Esophagus muscularis mucosa (tissue), 4 donors: Measurements from ENCODE around the gene JDP2.

Experiments used
- CTCF ChIP-seq, 3 experiments: fragments of 200-600 bp in 2 of 3; fragments of 450-650 bp in 1 of 3; sonication (generic) in 2 of 3; IDR thresholded peaks; one replicate each; pipeline ENCODE4 v1.5.1; 2017 to 2019; ENCODE audit warnings: antibody characterized with exemption in 3 of 3, mild to moderate bottlenecking in 2 of 3, moderate library complexity in 1 of 3
- EP300 ChIP-seq: sonication (generic); formaldehyde crosslinking; IDR thresholded peaks from one replicate; pipeline ENCODE4 v1.6.1; 2017; ENCODE audit warnings: antibody characterized with exemption
- POLR2A ChIP-seq: fragments of 450-650 bp; IDR thresholded peaks from one replicate; pipeline ENCODE4 v1.6.1; 2017; ENCODE audit warnings: antibody characterized with exemption, moderate library complexity, mild to moderate bottlenecking, low read depth
- POLR2AphosphoS5 ChIP-seq, 2 donors: sonication (generic); formaldehyde crosslinking; IDR thresholded peaks; one replicate each; pipeline ENCODE4 v1.6.1; 2017; ENCODE audit warnings: antibody characterized with exemption in 2 of 2

GRCh38 chr14:75497191-75497590, 69.4 kb downstream of the JDP2 start:
- TF ChIP-seq POLR2AphosphoS5 (IDR thresholded peaks at IDR 0.05) (no peak), CTCF (IDR thresholded peaks at IDR 0.05) (no peak), POLR2A (no peak), EP300 (no peak)
